Stimulated activated CD8-positive, alpha-beta memory T cell treated with anti-CD3 and anti-CD28 coated beads, Interleukin-12 subunit alpha, Interleukin-12 subunit beta, amount 100 ng/mL, for 24 hours (primary cell): Measurements from ENCODE around the gene LCNL1.

Experiments used
- DNase-seq: peaks from one replicate; pipeline ENCODE4 v3.0.0-alpha.2; 2020; ENCODE audit errors: extremely low read depth

The LCNL1 gene

GRCh38 chr9:136958898-136959850 lies 23.6 kb upstream of the LCNL1 start:
- DNase-seq = no peak

DNA sequence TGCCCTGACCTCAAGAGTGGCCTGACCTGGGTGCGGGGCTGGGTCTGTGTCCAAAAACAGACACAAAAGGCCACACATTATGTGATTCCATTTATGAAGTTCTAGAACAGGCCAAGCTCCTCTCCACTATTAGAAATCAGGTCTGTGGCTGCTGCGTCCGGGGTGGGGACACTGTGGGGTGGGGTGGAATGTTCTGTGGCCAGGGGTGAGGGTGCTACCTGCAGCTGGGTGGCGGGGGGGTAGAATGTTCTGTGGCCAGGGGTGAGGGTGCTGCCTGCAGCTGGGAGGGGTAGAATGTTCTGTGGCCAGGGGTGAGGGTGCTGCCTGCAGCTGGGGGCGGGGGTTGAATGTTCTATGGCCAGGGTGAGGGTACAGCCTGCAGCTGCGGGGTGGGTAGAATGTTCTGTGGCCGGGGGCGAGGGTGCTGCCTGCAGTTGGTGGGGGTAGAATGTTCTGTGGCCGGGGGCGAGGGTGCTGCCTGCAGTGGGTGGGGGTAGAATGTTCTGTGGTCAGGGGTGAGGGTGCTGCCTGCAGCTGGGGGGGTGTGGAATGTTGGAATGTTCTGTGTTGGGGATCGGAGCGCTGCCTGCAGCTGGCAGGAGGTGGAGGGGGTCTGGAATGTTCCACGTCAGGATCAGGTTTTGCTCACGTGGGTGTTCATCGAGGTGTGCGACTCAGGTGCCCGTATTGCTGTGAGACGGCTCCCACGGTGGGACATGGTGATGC lies 22.4 kb upstream of the LCNL1 start:
- DNase-seq = no peak

DNA sequence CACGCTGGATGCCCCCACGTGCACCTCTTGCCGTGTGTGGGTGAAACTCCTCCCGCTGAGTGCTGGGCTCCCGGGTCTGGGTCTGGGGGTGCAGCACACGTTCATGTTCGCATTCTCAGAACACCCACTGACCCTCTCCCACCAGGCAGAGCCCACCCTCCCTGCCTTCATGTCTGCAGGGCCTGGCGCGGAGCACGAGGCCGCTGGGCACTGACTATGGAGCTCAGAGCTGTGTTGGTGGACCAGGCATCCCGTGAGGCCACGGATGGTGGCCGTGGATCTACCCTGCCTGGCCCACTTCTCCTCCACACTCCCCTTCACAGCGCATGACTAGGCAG lies 21.9 kb upstream of the LCNL1 start:
- no peak for DNase-seq

DNA sequence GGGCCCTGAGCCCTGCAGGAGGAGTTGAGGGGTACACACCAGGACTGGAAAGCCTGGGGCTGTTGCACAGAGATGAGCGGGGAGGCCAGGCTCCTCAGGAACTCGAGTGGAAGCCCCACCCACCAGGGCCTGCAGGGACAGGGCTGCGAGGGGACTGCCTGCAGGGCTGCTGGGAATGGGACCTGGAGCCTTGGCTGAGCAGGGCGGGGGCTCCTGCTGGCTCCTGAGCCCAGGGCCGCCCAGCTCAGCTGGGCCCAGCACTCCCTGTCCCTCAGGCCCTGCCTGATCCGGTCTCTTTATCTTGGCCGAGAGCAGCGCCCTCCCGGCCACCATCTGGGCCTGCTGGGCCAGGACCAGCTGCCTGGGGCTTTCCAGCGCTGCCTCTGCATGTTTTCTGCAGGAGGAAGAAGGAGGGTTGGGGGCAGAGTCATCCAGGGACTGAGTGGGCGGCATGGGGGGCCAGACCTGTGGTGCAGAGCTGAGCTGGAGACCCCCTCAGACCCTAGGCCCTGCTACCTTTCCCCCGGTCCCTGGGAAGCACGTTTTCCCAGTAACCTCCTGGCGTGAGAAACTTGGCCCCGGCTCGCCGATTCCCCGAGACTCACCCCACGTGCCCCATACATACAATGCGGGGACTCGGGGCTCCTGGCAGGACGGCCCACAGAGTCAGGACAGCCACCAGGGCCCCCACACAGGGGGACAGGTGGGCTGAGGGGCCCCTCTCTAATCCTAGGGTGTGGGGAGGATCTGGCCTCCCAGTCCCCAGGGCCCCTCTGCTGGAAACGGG lies 21.3 kb upstream of the LCNL1 start:
- no peak for DNase-seq

GRCh38 chr9:136962163-136962562 lies 20.6 kb upstream of the LCNL1 start:
- DNase-seq = no peak

DNA sequence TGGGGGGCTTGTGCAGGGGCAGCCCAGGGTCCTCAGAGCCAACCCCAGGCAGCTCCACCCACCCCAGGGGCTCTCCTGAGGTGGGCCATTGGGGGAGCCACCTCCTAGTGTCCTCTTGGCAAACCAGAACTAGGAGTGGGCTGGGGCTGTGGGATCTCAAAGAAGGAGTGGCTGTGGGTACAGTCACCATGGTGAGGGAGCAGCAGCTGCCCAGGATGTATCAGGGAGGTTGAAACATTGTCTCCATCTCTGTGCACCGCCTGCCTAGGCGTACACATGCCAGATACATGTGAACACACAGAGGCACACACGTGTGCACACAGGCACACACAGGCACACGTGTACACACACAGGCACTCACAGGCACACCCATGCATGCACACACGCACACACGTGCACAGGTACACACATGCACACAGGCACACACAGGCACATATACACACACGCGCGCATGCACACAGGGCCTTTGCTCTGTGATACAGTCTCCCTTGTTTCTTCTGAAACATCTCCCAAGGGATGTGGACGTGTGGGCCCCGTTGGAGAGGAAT lies 20.0 kb upstream of the LCNL1 start:
- DNase-seq = no peak

DNA sequence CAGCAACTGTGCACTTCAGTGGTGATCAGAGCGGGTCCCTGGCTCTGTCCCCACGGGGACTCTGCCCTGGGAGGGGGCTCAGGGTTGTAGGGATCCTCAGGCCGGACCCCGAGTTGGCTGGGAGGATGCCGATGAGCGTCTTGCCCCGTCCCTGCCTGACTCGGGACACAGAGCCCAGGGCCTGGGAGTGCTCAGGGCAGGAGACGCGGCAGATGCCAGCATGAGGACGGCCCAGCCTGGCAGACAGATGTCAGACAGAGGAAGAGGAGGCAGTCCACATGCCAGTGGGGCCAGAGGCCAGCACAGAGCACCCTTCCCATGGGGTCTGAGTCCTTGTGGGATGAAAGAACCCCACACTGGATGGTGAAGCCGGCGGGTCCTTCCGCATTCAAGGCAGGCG lies 19.5 kb upstream of the LCNL1 start:
- DNase-seq = no peak

- DNase-seq = no peak
These were observed 19.0 kb upstream of the LCNL1 start for GRCh38 chr9:136963751-136964150.

- no peak for DNase-seq
These were observed 18.6 kb upstream of the LCNL1 start for GRCh38 chr9:136964171-136964689.

DNA sequence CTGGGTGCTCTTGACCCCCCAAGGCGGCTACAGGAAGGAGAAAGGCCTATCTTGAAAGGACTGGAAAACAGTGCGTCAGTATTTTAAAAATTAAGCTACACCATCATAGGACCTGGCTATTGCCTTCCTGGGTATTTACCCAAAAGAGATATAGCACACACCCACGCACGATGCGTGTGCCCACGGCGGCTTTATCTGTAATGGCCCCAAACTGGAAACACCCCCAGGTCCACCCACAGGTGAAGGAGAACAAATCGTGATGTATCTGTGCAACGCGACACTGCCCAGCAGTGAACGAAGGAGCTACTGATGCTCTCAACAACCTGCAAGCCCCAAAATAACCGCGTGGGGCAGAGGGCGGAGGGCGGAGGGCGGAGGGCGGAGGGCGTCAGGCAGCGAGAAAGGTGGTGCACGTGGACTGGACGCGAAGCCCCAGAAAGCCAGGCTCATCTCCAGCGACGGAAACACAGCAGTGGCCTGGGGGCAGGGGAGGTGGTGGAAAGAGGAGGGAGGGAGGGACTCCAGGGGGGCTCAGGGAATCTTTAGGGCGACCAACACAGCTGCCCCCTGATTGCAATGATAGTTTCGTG lies 17.9 kb upstream of the LCNL1 start:
- DNase-seq = no peak

- no peak for DNase-seq
These were observed 16.9 kb upstream of the LCNL1 start for GRCh38 chr9:136965771-136966484.

DNA sequence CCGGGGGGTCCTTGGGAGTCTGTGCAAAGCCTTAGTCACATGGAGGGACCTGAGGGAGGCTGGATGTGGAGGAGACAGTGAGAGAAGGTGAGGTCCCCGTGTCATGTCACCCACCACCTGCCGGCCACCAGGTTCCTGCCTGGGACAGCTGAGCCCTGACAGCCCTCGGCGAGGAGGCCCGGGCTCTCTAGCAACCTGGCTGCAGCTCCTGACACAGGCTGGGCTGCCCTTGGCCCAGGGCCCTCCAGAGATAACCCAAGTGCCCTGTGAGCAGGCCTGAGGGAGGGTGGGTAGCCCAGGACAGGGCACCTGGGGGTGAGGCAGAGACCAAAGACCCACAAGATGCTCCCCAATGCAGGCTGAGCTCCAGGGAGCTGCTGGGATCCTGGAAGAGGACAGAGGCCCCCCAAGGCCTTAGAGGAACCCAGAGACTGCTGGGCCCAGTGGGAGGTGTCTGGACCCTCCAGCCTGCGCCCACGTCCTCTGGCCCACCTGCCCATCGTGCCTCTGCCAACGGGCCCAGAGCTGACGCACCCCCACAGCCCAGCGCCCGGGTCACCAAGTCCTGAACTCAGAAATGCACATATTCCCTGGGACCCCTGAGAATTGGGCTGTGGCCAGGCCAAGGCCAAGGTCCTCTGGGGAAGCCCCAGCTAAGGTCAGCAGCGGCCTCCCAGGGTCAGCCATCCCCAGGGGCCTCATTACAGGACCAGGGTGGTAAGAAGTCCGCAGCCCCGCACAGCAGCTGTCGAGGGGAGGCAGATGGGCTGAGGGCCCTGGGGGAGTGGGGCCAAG lies 14.3 kb upstream of the LCNL1 start:
- no peak for DNase-seq

- DNase-seq = no peak
These were observed 13.6 kb upstream of the LCNL1 start for GRCh38 chr9:136969150-136969549.

DNA sequence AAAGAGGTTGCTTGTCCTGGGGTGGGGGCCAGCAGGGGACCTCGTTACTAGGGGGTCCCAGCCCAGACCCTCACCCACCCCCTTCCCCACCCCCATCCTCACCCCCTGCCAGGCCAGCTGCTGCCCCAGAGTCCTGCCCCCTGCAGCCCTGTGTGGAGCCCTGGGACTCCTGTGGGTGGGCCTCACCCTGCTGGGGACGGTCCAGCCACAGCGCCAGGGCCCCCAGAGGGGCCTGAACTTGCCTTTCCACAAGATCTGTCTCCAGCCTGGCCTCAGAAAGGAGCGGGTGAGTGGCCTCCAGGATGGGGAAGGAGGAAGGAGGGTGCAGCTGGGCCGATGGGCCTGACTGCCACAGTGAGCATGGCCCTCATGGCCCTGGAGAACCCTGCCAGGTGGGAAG lies 13.0 kb upstream of the LCNL1 start:
- DNase-seq = no peak

DNA sequence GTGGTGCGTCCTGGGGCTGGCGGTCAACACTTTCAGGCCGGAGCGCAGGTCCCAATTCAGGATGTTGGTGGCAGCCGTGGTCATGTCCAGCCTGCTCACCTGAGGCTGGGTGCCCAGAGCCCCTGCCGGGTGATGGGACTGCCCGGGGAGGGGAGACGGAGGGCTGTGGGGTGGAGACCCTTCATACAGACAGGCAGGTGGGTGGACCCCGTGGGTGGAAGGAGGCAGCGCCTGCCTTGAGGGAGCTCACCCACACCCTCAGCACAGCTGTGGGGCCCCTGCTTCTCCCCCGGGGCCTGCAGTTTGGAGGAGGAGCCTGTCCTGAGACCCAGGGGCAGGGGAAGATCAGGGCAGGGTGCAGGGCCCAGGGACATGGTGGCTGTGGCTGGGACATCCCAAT lies 12.4 kb upstream of the LCNL1 start:
- no peak for DNase-seq

GRCh38 chr9:136971746-136972145 lies 11.0 kb upstream of the LCNL1 start:
- no peak for DNase-seq

DNA sequence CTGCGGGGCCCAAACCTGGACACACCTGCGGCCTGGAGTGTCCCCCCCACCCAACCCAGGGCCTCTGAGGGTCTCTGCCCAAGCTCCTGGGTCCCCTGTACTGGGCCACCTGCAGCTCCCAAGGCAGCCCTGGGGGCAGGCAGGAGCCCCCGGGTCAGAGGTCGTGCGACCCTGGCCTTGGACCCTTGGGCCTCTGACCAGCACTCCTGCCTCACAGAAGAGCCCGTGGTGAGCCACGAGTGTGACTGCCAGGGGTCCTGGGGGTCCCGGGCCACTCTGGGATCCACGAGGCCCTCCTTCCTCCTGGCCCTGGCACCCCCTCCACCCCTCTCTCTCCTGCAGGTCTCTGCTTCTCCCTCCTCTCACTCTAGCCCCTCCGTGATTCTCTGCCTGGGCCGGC lies 10.5 kb upstream of the LCNL1 start:
- no peak for DNase-seq

GRCh38 chr9:136972743-136973142 lies 10.1 kb upstream of the LCNL1 start:
- no peak for DNase-seq

GRCh38 chr9:136973618-136974617 lies 8.9 kb upstream of the LCNL1 start:
- no peak for DNase-seq
